ENCODE data around the gene MPP2.
"Not testable (repeated sequence)": the region's sequence is repeated elsewhere in the genome, so short reads cannot be mapped to it uniquely, and the experiment has no call there.

The MPP2 gene

GRCh38 chr17:43900858-43901754, 6.2 kb downstream of the MPP2 start:
- Histone ChIP-seq H3K36me3 (ENCODE audit: insufficient read depth, low read length) (no peaks in the 10 kb centered on the region), H3K9ac (ENCODE audit: low read depth, low read length) (no peak overlapping the region), H3K4me3 (ENCODE audit: low read length) (peak overlapping the region; percentile 64), H3K4me1 (ENCODE audit: insufficient read depth, low read length) (peaks cover 24% of the 10 kb centered on the region), H3K27me3 (ENCODE audit: insufficient read depth, low read length) (peaks cover 17% of the 10 kb centered on the region), H3K9me3 (ENCODE audit: insufficient read depth, low read depth, low read length) (no peaks in the 10 kb centered on the region), H3K27ac (ENCODE audit: low read depth, low read length) (no peak overlapping the region)
- 28% methylated on average over 9 of the region's 13 CpGs for WGBS

DNA sequence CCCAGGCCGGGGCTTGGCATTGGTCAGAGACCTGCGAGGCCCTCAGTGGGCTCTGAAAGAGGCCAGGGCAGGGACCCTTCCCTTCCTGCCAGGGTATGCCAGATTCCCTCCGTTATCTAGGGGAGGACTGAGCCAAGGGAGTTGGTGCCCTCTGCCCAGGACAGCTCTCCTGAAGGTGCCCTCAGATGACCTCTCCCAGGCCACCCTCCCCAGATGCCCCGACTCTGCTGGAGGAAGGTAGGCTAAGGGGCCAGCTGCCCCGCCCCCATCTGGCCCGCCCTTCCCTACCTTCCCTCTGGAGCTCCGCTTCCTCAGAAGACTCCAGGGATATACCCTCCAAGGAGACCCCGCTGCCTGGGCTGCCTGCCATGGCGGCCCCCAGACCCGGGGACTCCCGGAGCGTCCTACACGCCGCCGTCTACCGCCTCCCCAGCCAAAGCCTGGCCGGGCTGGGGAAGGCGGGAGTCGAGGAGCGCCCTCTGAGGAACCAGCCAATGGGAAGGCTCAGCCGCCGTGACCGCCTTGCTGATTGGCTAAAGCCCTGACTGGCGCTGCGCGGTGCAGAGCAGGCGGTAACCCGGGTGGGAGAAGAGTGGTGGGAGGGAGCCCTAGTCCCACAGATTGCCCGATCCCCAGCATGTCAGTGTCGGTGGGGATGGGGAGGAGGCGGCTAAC, 7.0 kb downstream of the MPP2 start:
- peak overlapping the region; percentile 13; the same call in 1 of the 2 replicates for H3K9ac ChIP-seq (ENCODE audit: low read depth, low read length)
- H3K4me3 ChIP-seq (ENCODE audit: low read length): peak overlapping the region; percentile 64
- 6% methylated on average over 31 of the region's 31 CpGs for WGBS
- H3K27ac ChIP-seq (ENCODE audit: low read depth, low read length): no peak overlapping the region
- peaks cover 20% of the 10 kb centered on the region for H3K4me1 ChIP-seq (ENCODE audit: insufficient read depth, low read length)
- H3K36me3 ChIP-seq (ENCODE audit: insufficient read depth, low read length): no peaks in the 10 kb centered on the region
- H3K9me3 ChIP-seq (ENCODE audit: insufficient read depth, low read depth, low read length): no peaks in the 10 kb centered on the region
- H3K27me3 ChIP-seq (ENCODE audit: insufficient read depth, low read length): peaks cover 10% of the 10 kb centered on the region

- Histone ChIP-seq H3K36me3 (ENCODE audit: insufficient read depth, low read length) (no peaks in the 10 kb centered on the region), H3K27ac (ENCODE audit: low read depth, low read length) (no peak overlapping the region), H3K9me3 (ENCODE audit: insufficient read depth, low read depth, low read length) (no peaks in the 10 kb centered on the region), H3K4me1 (ENCODE audit: insufficient read depth, low read length) (peaks cover 18% of the 10 kb centered on the region; the same call in 1 of the 2 replicates), H3K27me3 (ENCODE audit: insufficient read depth, low read length) (0 out of 2 replicates have a peak, but pooled peaks cover 5% of the 10 kb centered on the region), H3K9ac (ENCODE audit: low read depth, low read length) (no peak overlapping the region), H3K4me3 (ENCODE audit: low read length) (no peak overlapping the region)
- WGBS: 65% methylated on average over 1 of the region's 1 CpG
These were observed 8.9 kb downstream of the MPP2 start for GRCh38 chr17:43898446-43898845.

GRCh38 chr17:43897831-43898230, 9.5 kb downstream of the MPP2 start:
- 88% methylated on average over 3 of the region's 3 CpGs for WGBS
- Histone ChIP-seq H3K4me3 (ENCODE audit: low read length) (no peak overlapping the region), H3K27ac (ENCODE audit: low read depth, low read length) (no peak overlapping the region), H3K27me3 (ENCODE audit: insufficient read depth, low read length) (0 out of 2 replicates have a peak, but pooled peaks cover 5% of the 10 kb centered on the region), H3K4me1 (ENCODE audit: insufficient read depth, low read length) (peaks cover 24% of the 10 kb centered on the region), H3K9ac (ENCODE audit: low read depth, low read length) (no peak overlapping the region), H3K9me3 (ENCODE audit: insufficient read depth, low read depth, low read length) (no peaks in the 10 kb centered on the region), H3K36me3 (ENCODE audit: insufficient read depth, low read length) (no peaks in the 10 kb centered on the region)

DNA sequence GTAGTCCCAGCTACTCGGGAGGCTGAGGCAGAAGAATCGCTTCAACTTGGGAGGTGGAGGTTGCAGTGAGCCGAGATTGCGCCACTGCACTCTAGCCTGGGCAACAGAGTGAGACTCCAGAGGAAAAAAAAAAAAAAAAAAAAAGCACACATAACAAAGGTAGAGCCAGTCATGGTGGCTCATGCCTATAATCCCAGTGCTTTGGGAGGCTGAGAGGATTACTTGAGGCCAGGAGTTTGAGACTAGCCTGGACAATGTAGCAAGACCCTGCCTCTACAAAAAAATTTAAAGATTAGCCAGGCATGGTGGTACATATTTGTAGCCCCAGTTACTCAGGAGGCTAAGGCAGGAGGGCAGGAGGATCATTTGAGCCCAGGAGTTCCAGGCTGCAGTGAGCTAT, 12.8 kb downstream of the MPP2 start:
- 95% methylated on average over 4 of the region's 4 CpGs for WGBS

DNA sequence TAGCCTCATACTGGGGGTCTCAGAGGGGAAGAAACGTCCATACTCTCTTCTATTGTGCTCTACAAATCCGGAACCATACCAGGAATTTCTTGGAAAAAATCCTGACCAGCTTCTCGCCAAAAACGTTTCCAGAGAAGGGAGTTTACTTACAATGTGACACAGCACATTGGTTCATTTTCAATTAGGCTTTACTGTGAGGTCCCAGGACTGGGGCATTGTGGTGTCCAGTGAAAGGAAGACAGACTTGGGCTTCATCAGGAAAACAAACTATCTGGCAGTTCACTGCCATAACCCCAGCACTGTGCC, 14.7 kb downstream of the MPP2 start:
- Histone ChIP-seq H3K27me3 (ENCODE audit: insufficient read depth, low read length) (no peaks in the 10 kb centered on the region), H3K36me3 (ENCODE audit: insufficient read depth, low read length) (no peaks in the 10 kb centered on the region), H3K4me1 (ENCODE audit: insufficient read depth, low read length) (peaks cover 17% of the 10 kb centered on the region), H3K4me3 (ENCODE audit: low read length) (no peak overlapping the region), H3K9ac (ENCODE audit: low read depth, low read length) (no peak overlapping the region), H3K27ac (ENCODE audit: low read depth, low read length) (peak overlapping the region; percentile 84), H3K9me3 (ENCODE audit: insufficient read depth, low read depth, low read length) (no peaks in the 10 kb centered on the region)
- WGBS: 16% methylated on average over 4 of the region's 4 CpGs

More for the DNA sequence above, 12.8 kb downstream of the MPP2 start:
- H3K4me3 ChIP-seq (ENCODE audit: low read length); H3K27me3 ChIP-seq (ENCODE audit: insufficient read depth, low read length); H3K36me3 ChIP-seq (ENCODE audit: insufficient read depth, low read length); H3K9ac ChIP-seq (ENCODE audit: low read depth, low read length); H3K9me3 ChIP-seq (ENCODE audit: insufficient read depth, low read depth, low read length); H3K27ac ChIP-seq (ENCODE audit: low read depth, low read length): not testable (repeated sequence)
- H3K4me1 ChIP-seq (ENCODE audit: insufficient read depth, low read length): peaks cover 17% of the 10 kb centered on the region

- WGBS: 62% methylated on average over 5 of the region's 5 CpGs
- Histone ChIP-seq H3K4me3 (ENCODE audit: low read length) (no peak overlapping the region), H3K4me1 (ENCODE audit: insufficient read depth, low read length) (peaks cover 17% of the 10 kb centered on the region), H3K27me3 (ENCODE audit: insufficient read depth, low read length) (no peaks in the 10 kb centered on the region), H3K9ac (ENCODE audit: low read depth, low read length) (no peak overlapping the region), H3K36me3 (ENCODE audit: insufficient read depth, low read length) (no peaks in the 10 kb centered on the region), H3K27ac (ENCODE audit: low read depth, low read length) (peak overlapping the region; percentile 84), H3K9me3 (ENCODE audit: insufficient read depth, low read depth, low read length) (no peaks in the 10 kb centered on the region)
These were observed 15.3 kb downstream of the MPP2 start for GRCh38 chr17:43891851-43892646.

GRCh38 chr17:43890240-43890639, 17.1 kb downstream of the MPP2 start:
- H3K4me1 ChIP-seq (ENCODE audit: insufficient read depth, low read length): peaks cover 17% of the 10 kb centered on the region
- H3K9me3 ChIP-seq (ENCODE audit: insufficient read depth, low read depth, low read length): no peaks in the 10 kb centered on the region
- WGBS: 100% methylated on average over 1 of the region's 1 CpG
- H3K27me3 ChIP-seq (ENCODE audit: insufficient read depth, low read length): no peaks in the 10 kb centered on the region
- H3K27ac ChIP-seq (ENCODE audit: low read depth, low read length): no peak overlapping the region
- no peaks in the 10 kb centered on the region for H3K36me3 ChIP-seq (ENCODE audit: insufficient read depth, low read length)
- H3K9ac ChIP-seq (ENCODE audit: low read depth, low read length): no peak overlapping the region
- H3K4me3 ChIP-seq (ENCODE audit: low read length): no peak overlapping the region

GRCh38 chr17:43888548-43888947, 18.8 kb downstream of the MPP2 start:
- Histone ChIP-seq H3K9ac (ENCODE audit: low read depth, low read length) (no peak overlapping the region), H3K4me1 (ENCODE audit: insufficient read depth, low read length) (peaks cover 15% of the 10 kb centered on the region), H3K36me3 (ENCODE audit: insufficient read depth, low read length) (no peaks in the 10 kb centered on the region), H3K27me3 (ENCODE audit: insufficient read depth, low read length) (no peaks in the 10 kb centered on the region), H3K9me3 (ENCODE audit: insufficient read depth, low read depth, low read length) (no peaks in the 10 kb centered on the region), H3K27ac (ENCODE audit: low read depth, low read length) (no peak overlapping the region), H3K4me3 (ENCODE audit: low read length) (no peak overlapping the region)
- WGBS: 90% methylated on average over 4 of the region's 4 CpGs

- Histone ChIP-seq H3K36me3 (ENCODE audit: insufficient read depth, low read length) (no peaks in the 10 kb centered on the region), H3K27ac (ENCODE audit: low read depth, low read length) (no peak overlapping the region), H3K27me3 (ENCODE audit: insufficient read depth, low read length) (no peaks in the 10 kb centered on the region), H3K9ac (ENCODE audit: low read depth, low read length) (no peak overlapping the region), H3K9me3 (ENCODE audit: insufficient read depth, low read depth, low read length) (no peaks in the 10 kb centered on the region), H3K4me3 (ENCODE audit: low read length) (no peak overlapping the region), H3K4me1 (ENCODE audit: insufficient read depth, low read length) (peaks cover 8% of the 10 kb centered on the region; the same call in 1 of the 2 replicates)
- 92% methylated on average over 13 of the region's 14 CpGs for WGBS
These were observed 24.4 kb downstream of the MPP2 start for GRCh38 chr17:43882761-43883415.

Measured in HUES64 (cell line).